Body of pancreas (tissue), 4 donors: ENCODE measurements around the gene SPAG9.

Source experiments
- POLR2A ChIP-seq, 3 donors: fragments of 450-650 bp; IDR thresholded peaks; one replicate each; pipeline ENCODE4 v1.6.1; 2016; ENCODE audit warnings: antibody characterized with exemption in 3 of 3, mild to moderate bottlenecking in 2 of 3
- TF ChIP-seq, protein P1 (sequence below), 7 experiments: fragments of 450-650 bp in 4 of 7; fragments of 200-600 bp in 3 of 7; sonication (generic) in 3 of 7; IDR thresholded peaks; one replicate each; pipeline ENCODE4 v1.5.1; 2016 to 2019; ENCODE audit warnings: antibody characterized with exemption in 7 of 7

DNA sequence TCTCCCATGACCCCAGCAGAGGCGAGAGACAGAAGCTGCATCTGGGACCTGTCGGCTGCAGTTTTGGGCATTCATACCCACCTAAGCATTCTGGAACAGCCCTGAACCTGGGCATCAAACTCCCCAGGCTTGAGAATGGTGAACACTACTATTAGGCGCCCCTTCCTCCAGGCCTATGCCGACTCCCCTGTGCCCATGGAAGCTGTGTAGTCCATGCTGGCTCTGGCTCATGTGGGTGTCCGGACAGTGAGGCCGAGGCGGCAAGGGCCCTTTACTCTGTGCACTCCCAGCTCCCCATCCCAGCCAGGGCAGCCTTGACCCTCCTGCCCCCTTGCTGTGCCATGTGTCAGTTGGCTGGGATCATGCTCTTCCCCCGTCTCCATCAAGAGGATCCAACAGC lies 165.5 kb downstream of the SPAG9 start:
- TF ChIP-seq POLR2A (IDR thresholded peaks at IDR 0.05), result no peak
- TF ChIP-seq, protein P1, sequence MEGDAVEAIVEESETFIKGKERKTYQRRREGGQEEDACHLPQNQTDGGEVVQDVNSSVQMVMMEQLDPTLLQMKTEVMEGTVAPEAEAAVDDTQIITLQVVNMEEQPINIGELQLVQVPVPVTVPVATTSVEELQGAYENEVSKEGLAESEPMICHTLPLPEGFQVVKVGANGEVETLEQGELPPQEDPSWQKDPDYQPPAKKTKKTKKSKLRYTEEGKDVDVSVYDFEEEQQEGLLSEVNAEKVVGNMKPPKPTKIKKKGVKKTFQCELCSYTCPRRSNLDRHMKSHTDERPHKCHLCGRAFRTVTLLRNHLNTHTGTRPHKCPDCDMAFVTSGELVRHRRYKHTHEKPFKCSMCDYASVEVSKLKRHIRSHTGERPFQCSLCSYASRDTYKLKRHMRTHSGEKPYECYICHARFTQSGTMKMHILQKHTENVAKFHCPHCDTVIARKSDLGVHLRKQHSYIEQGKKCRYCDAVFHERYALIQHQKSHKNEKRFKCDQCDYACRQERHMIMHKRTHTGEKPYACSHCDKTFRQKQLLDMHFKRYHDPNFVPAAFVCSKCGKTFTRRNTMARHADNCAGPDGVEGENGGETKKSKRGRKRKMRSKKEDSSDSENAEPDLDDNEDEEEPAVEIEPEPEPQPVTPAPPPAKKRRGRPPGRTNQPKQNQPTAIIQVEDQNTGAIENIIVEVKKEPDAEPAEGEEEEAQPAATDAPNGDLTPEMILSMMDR (IDR thresholded peaks at IDR 0.05), result no peak
